Ovary (tissue), 9 donors: ENCODE data around the gene IL1R2. TPM values are rescaled to one million over a fixed set of nuclear protein-coding genes. Genes with fewer than 3 reads are reported as not detected.

Experiments
- DNase-seq, 5 donors: peaks; one replicate each; pipeline ENCODE4 v3.0.0-alpha.2; 2019 to 2020
- H3K27ac ChIP-seq, 2 donors: fragments of 200-600 bp; one replicate each; pipeline versions ENCODE4 v1.5.1 to v1.8.0; 2019 to 2022
- H3K27me3 ChIP-seq: fragments of 200-600 bp; one replicate; pipeline ENCODE4 v1.8.0; 2022
- H3K36me3 ChIP-seq: fragments of 200-600 bp; sonication (generic); one replicate; pipeline ENCODE4 v1.5.1; 2019
- H3K4me1 ChIP-seq: one replicate; pipeline ENCODE4 v1.8.1; 2013; ENCODE audit warnings: mild to moderate bottlenecking, moderate library complexity; ENCODE audit not compliant: insufficient read depth
- H3K4me3 ChIP-seq: fragments of 200-600 bp; sonication (generic); one replicate; pipeline ENCODE4 v1.5.1; 2017
- H3K9me3 ChIP-seq, 2 donors: fragments of 200-600 bp in 1 of 2; sonication (generic) in 1 of 2; one replicate each; pipeline versions ENCODE4 v1.5.1 to v1.8.1; 2013 to 2019; ENCODE audit warnings: mild to moderate bottlenecking in 1 of 2, moderate library complexity in 1 of 2
- EP300 ChIP-seq: sonication (generic); formaldehyde crosslinking; IDR thresholded peaks from one replicate; pipeline ENCODE4 v1.6.1; 2017; ENCODE audit warnings: antibody characterized with exemption
- POLR2A ChIP-seq: fragments of 450-650 bp; IDR thresholded peaks from one replicate; pipeline ENCODE4 v1.6.1; 2017; ENCODE audit warnings: antibody characterized with exemption, mild to moderate bottlenecking, moderate library complexity
- WGBS, 3 donors: extraction: QIAGEN DNeasy Blood & Tissue Kit in 1 of 3; methylation state at CpG; one replicate each; pipeline versions ENCODE4 v1.1.5 to v1.1.7; 2013 to 2017; 5-methylcytosine and 5-hydroxymethylcytosine counted together
- intact Hi-C, 4 donors: fragments of 100-400 bp; cut with DNase I; formaldehyde crosslinking; loops; one replicate each; pipeline versions ENCODE4 v1.11.0 to v1.15.1; 2022 to 2023
- polyA plus RNA-seq, 2 donors: library from polyadenylated mRNA; stranded (reverse); fragments of 200-250 nt in 1 of 2; fragments of 350-450 nt in 1 of 2; fragmentation: Illumina TruSeq in 1 of 2; extraction: RNeasy Lipid Tissue Mini Kit (QIAGEN cat#74804) in 1 of 2; gene quantifications; one replicate each; pipeline ENCODE4 v1.2.3, GENCODE V29; 2013 to 2014
- total RNA-seq, 7 donors: library from RNA; depleted of rRNA in 2 of 7; stranded (reverse); fragments of >200 nt in 2 of 7; fragmentation: NEBNext Ultra II Directional in 3 of 7; extraction: Animal tissue kit (Norgen Biotek cat#: 25700) in 3 of 7; gene quantifications; one replicate each; pipeline versions ENCODE4 v1.1.0 to v1.2.4, GENCODE V29; 2016 to 2023
- TF ChIP-seq, protein P1 (sequence below), 3 donors: fragments of 450-650 bp in 2 of 3; fragments of 200-600 bp in 1 of 3; IDR thresholded peaks; one replicate each; pipeline versions ENCODE4 v1.5.1 to v1.8.0; 2016 to 2022; ENCODE audit warnings: antibody characterized with exemption in 3 of 3, mild to moderate bottlenecking in 1 of 3
- donor health status: DM: no; HTN: no; CAD: no; lungs with moderate emphysema.
- donor health status: DM: no; HTN: no; CAD: no.
- donor health status: Bipolar disorder and iron deficiency.
- donor health status: DM: yes; HTN: yes; CAD: no.
- donor health status: DM: no; HTN: no; CAD: no.
- donor health status: DM: yes; HTN: yes; CAD: no.

Gene IL1R2
- total and polyA plus RNA-seq, 9 donors = 0.15 to 8.7 (median 1.1) TPM

DNA sequence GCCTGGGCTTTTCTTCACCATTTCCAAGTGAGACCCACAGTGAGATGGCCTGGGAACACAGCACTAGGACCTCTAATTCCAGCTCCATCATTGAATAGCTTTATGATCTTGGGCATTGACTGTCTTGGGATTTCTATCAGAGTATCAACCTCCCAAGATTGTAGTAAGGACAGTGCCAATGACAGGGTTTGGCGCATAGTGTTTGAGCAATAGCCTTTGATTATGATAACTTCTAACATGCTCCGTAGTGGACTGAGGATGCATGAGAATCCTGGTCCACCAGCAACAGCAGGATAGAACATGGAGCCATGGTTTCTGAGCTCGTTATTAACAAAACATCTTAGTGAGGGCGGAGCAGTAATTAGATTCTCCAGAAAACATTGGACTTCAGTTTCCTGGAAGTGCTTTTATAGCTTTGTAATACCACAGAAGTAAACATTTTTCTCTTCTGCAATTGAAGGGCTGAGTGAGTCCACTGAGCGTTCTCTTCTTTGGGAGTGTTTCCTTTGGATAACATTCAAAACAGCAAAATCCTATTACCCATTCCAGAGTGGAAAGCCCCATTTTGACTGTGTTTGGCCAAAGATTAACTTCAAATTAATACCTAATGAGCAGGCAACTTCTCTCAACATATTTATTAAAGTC, 63.7 kb downstream of the IL1R2 start:
- Histone ChIP-seq H3K36me3 (no peaks in the 10 kb centered on the region), H3K4me1 (peaks cover 11% of the 10 kb centered on the region)
- WGBS, 3 donors = 34 to 49% (median 45%) methylated on average over 5 of the region's 5 CpGs

DNA sequence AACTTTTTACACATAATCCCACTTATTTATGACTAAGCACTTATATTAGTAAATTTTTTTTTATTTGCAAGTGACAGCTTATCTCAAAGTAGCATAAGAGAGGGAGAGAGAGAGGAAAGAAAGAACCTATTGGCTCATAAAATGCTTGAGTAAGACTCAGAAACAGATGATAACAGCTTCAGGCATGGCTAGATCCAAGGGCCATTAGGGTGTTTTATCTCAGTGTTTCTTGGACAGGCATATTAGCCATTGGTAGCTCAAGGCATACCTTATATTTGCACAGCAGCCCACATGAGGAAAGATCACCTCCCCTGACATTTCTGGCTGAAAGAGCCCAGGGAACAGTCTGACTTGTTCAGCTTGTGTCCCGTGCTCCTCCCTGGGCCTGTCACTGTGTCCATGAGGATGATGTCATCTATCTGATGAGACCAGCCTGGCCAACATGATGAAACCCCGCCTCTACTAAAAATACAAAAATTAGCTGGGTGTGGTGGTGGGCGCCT, 64.4 kb downstream of the IL1R2 start:
- WGBS, 3 donors = 77 to 93% (median 83%) methylated on average over 3 of the region's 3 CpGs
- Histone ChIP-seq H3K4me3 (no peak overlapping the region), H3K27ac (no peak overlapping the region), H3K27me3 (no peaks in the 10 kb centered on the region), H3K36me3 (no peaks in the 10 kb centered on the region), H3K9me3 (no peaks in the 10 kb centered on the region), H3K4me1 (peaks cover 9% of the 10 kb centered on the region)
- TF ChIP-seq, protein P1, sequence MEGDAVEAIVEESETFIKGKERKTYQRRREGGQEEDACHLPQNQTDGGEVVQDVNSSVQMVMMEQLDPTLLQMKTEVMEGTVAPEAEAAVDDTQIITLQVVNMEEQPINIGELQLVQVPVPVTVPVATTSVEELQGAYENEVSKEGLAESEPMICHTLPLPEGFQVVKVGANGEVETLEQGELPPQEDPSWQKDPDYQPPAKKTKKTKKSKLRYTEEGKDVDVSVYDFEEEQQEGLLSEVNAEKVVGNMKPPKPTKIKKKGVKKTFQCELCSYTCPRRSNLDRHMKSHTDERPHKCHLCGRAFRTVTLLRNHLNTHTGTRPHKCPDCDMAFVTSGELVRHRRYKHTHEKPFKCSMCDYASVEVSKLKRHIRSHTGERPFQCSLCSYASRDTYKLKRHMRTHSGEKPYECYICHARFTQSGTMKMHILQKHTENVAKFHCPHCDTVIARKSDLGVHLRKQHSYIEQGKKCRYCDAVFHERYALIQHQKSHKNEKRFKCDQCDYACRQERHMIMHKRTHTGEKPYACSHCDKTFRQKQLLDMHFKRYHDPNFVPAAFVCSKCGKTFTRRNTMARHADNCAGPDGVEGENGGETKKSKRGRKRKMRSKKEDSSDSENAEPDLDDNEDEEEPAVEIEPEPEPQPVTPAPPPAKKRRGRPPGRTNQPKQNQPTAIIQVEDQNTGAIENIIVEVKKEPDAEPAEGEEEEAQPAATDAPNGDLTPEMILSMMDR (IDR thresholded peaks at IDR 0.05) = no peak
- TF ChIP-seq POLR2A = no peak
- TF ChIP-seq EP300 = no peak
- intact Hi-C loops = no loop called here
- no peak for DNase-seq

More for the DNA sequence above, 63.7 kb downstream of the IL1R2 start:
- no peak overlapping the region for H3K27ac ChIP-seq
- H3K4me3 ChIP-seq = no peak overlapping the region
- H3K9me3 ChIP-seq = no peaks in the 10 kb centered on the region
- DNase-seq = no peak
- intact Hi-C loops = no loop called here
- no peaks in the 10 kb centered on the region for H3K27me3 ChIP-seq
- no peak for TF ChIP-seq POLR2A
- TF ChIP-seq, protein P1 (IDR thresholded peaks at IDR 0.05) = no peak
- no peak for TF ChIP-seq EP300

DNA sequence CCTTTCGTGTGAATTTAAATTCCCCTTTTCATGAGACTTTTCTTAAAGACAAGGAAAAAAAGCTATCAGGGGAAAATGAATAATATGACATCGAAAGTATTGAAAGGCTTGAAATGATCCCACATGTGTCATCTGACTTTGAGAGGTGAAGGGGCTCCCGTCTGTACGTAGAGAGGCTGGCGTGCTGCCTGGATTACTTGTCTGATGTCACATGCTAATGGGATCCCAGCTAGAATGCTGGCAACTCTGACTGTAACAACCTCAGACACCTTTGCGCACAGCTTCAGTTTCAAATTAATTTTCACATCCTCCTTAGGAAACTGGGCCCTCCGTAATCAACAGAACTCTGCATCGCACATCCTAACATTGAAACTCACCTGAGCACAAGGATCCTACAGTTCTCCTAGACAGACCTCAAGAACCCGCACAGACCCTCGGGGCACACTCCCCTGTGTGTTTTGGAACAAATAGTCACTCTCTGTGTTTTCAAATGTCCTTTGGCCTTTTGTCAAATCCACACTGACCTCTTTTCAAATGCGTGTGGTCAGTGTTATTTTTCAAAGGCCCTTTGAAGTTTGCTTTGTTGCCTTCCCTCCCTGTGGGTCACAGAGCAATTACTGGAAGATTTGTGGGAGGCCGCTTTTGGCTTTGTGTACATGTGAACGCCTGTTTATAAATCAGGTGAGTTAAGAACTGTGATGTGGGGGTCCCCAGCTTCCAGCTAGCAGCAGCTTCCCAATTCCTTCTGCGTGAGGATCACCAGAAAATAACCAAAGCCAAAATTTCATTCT, 65.9 kb downstream of the IL1R2 start:
- H3K27ac ChIP-seq = no peak overlapping the region
- 48 to 73% (median 52%) methylated on average over 14 of the region's 14 CpGs for WGBS, 3 donors
- DNase-seq = peak; percentile 55 to 67 (median 63)

DNA sequence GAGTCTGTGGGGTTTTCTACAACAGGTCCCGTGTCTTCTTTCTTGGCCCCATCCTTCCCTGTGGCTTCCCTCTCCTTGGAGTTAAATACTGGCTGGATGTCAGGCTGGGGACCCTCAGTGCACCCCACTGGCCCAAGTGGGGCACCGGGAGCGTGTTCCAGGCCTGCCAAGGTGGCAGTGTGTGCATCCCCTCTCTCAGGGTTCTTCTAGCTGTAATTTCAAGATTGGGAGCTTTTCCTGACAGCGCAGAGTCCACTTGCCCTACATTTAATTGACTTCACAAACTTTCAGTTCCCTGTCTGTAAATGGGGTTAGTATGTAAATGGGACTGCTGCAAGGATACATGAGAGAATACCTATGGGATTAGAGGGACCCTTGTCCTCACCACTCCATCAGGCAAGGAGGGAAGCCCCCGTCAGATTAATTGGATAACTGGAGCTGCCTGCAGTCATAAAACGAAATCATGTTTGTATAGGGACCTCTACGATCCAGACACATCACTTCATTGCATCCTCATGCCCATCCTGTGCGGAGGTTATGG, 66.6 kb downstream of the IL1R2 start:
- Histone ChIP-seq H3K4me1 (peaks cover 9% of the 10 kb centered on the region), H3K4me3 (no peak overlapping the region), H3K9me3 (no peaks in the 10 kb centered on the region), H3K27ac (no peak overlapping the region), H3K27me3 (no peaks in the 10 kb centered on the region), H3K36me3 (no peaks in the 10 kb centered on the region)
- WGBS, 3 donors = 84 to 92% (median 87%) methylated on average over 8 of the region's 8 CpGs
- DNase-seq = no peak
- intact Hi-C loops = no loop called here
- TF ChIP-seq EP300 = no peak
- TF ChIP-seq, protein P1 (IDR thresholded peaks at IDR 0.05) = no peak
- TF ChIP-seq POLR2A = no peak

More for the DNA sequence above, 65.9 kb downstream of the IL1R2 start:
- TF ChIP-seq POLR2A = no peak
- H3K4me3 ChIP-seq = no peak overlapping the region
- no peaks in the 10 kb centered on the region for H3K9me3 ChIP-seq
- no peaks in the 10 kb centered on the region for H3K36me3 ChIP-seq
- intact Hi-C loops = no loop called here
- H3K4me1 ChIP-seq = peaks cover 6% of the 10 kb centered on the region
- no peaks in the 10 kb centered on the region for H3K27me3 ChIP-seq
